Esophagus squamous epithelium (tissue), 4 donors: ENCODE data around the gene NHS.
A peak's percentile ranks its signal among the peaks of the same experiment; 100 is the strongest.

Experiments
- CTCF ChIP-seq, 6 experiments: fragments of 450-650 bp in 4 of 6; fragments of 200-600 bp in 2 of 6; sonication (generic) in 2 of 6; IDR thresholded peaks; one replicate each; pipeline ENCODE4 v1.5.1; 2016 to 2019; ENCODE audit warnings: antibody characterized with exemption in 6 of 6, mild to moderate bottlenecking in 4 of 6, moderate library complexity in 4 of 6
- POLR2A ChIP-seq, 4 donors: fragments of 450-650 bp; IDR thresholded peaks; one replicate each; pipeline ENCODE4 v1.6.1; 2017; ENCODE audit warnings: antibody characterized with exemption in 4 of 4, mild to moderate bottlenecking in 4 of 4, moderate library complexity in 3 of 4

DNA sequence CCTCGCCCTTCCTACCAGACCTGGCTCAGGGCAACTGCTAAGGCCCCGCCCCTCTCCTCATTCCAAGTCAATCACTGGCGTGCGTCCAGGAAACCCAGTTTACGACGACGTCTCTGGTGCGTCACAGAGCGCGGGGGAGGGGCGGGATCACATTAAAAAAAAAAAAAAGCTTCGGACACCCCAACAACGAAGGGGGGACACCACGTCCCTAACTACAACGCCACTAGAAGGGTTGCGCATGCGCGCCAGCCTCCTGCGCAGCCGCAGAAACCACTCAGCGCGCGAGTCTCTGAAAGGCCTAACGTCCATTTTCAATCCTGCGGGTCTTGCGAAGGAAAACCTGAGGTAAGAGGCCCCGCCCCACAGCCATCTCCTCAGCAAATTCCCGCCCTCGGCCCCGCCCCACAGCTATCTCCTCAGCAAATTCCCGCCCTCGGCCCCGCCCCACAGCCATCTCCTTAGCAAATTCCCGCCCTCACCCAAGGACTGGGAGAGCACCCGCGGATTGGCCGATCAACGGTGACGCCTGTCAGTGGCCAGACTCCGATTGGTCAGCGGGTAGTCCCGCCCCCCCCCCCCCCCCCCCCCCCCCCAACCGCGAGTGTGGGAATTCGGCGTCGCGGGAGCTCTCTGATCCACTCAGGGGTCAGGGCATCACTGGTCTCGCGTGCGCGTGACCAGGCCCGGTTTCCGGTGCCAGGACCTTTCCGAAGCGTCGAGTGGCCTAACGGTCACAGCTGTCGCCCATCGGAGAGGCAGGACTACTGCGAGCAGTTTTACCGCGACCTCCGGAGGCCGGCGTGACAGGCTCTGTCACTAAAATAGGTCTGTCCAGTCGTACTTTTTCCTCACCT, 362.1 kb downstream of the NHS start, which contains the start of gene SCML1:
- no peak for TF ChIP-seq CTCF (IDR thresholded peaks at IDR 0.05)
- peak in 3 of 4 donors; percentile 18 to 63 (median 47) for TF ChIP-seq POLR2A (IDR thresholded peaks at IDR 0.05)
